Adrenal gland (tissue), 12 donors: ENCODE data around the gene LMNB1. TPM values are rescaled to one million over a fixed set of nuclear protein-coding genes. Genes with fewer than 3 reads are reported as not detected.

Source experiments
- DNase-seq, 7 donors: peaks; one replicate each; pipeline ENCODE4 v3.0.0-alpha.2; 2019 to 2020
- H3K27ac ChIP-seq, 5 donors: fragments of 200-600 bp; sonication (generic) in 4 of 5; 1 replicate in 3 of 5; 2 replicates in 2 of 5; pipeline versions ENCODE4 v1.5.1 to v1.8.0; 2016 to 2020; ENCODE audit warnings: mild to moderate bottlenecking in 1 of 5
- H3K27me3 ChIP-seq: fragments of 200-600 bp; 2 replicates; pipeline ENCODE4 v1.8.0; 2021
- H3K36me3 ChIP-seq, 2 donors: fragments of 200-600 bp; replicated peaks in 1 of 2; 1 replicate in 1 of 2; 2 replicates in 1 of 2; pipeline versions ENCODE4 v1.5.1 to v1.8.0; 2018 to 2022
- H3K4me1 ChIP-seq, 2 donors: fragments of 200-600 bp; replicated peaks in 1 of 2; 1 replicate in 1 of 2; 2 replicates in 1 of 2; pipeline versions ENCODE4 v1.5.1 to v1.8.0; 2018 to 2021
- H3K4me3 ChIP-seq, 4 donors: fragments of 200-600 bp; sonication (generic) in 3 of 4; one replicate each; pipeline ENCODE4 v1.5.1; 2016 to 2018
- H3K9me3 ChIP-seq, 3 donors: fragments of 200-600 bp; sonication (generic) in 1 of 3; replicated peaks in 1 of 3; 1 replicate in 2 of 3; 2 replicates in 1 of 3; pipeline versions ENCODE4 v1.5.1 to v1.8.0; 2016 to 2021
- CTCF ChIP-seq, 6 experiments: fragments of 450-650 bp in 4 of 6; fragments of 200-600 bp in 2 of 6; sonication (generic) in 1 of 6; IDR thresholded peaks; 1 replicate in 5 of 6; 2 replicates in 1 of 6; pipeline versions ENCODE4 v1.5.1 to v1.8.0; 2016 to 2021; ENCODE audit warnings: antibody characterized with exemption in 6 of 6, mild to moderate bottlenecking in 2 of 6, moderate library complexity in 1 of 6
- POLR2A ChIP-seq, 2 donors: fragments of 450-650 bp; IDR thresholded peaks; one replicate each; pipeline ENCODE4 v1.6.1; 2017; ENCODE audit warnings: antibody characterized with exemption in 2 of 2, mild to moderate bottlenecking in 2 of 2, moderate library complexity in 1 of 2
- WGBS, 4 donors: extraction: QIAGEN DNeasy Blood & Tissue Kit in 2 of 4; methylation state at CpG; one replicate each; pipeline versions ENCODE4 v1.1.5 to v1.1.7; 2013 to 2017; 5-methylcytosine and 5-hydroxymethylcytosine counted together
- intact Hi-C, 2 donors: fragments of 100-400 bp; cut with DNase I; formaldehyde crosslinking; loops; one replicate each; pipeline versions ENCODE4 v1.14.1 to v1.15.0; 2022 to 2023
- polyA plus RNA-seq, 3 donors: library from polyadenylated mRNA; stranded (reverse); fragments of 200-250 nt in 2 of 3; fragments of 350-450 nt in 1 of 3; fragmentation: Illumina TruSeq in 1 of 3; extraction: RNeasy Lipid Tissue Mini Kit (QIAGEN cat#74804) in 1 of 3; gene quantifications; one replicate each; pipeline ENCODE4 v1.2.3, GENCODE V29; 2013 to 2014
- total RNA-seq, 9 donors: library from RNA; depleted of rRNA in 4 of 9; stranded (reverse); fragments of >200 nt in 4 of 9; fragments of 120-200 nt in 1 of 9; fragmentation: NEBNext Ultra II Directional in 1 of 9; extraction: Animal tissue kit (Norgen Biotek cat#: 25700) in 1 of 9; gene quantifications; one replicate each; pipeline versions ENCODE4 v1.1.0 to v1.2.4, GENCODE V29; 2013 to 2023
- donor health status: healthy with polysubstance abuse.
- donor health status: Bipolar disorder and iron deficiency.
- donor health status: DM: yes; HTN: yes; CAD: no.
- donor health status: DM: no; HTN: no; CAD: no.
- donor health status: DM: no; HTN: no; CAD: no.
- donor health status: DM: yes; HTN: yes; CAD: no.

The LMNB1 gene
- total and polyA plus RNA-seq, 12 donors, result 0.97 to 25.0 (median 5.7) TPM

GRCh38 chr5:126819253-126819652 is 42.3 kb downstream of the LMNB1 start:
- TF ChIP-seq CTCF (IDR thresholded peaks at IDR 0.05) (no peak), POLR2A (IDR thresholded peaks at IDR 0.05) (no peak)
- 95 to 98% (median 97%) methylated on average over 5 of the region's 5 CpGs for WGBS, 4 donors
- H3K36me3 ChIP-seq, result no peaks in the 10 kb centered on the region
- H3K9me3 ChIP-seq, result no peaks in the 10 kb centered on the region
- no peaks in the 10 kb centered on the region for H3K4me1 ChIP-seq
- intact Hi-C loops, result no loop called here
- no peak overlapping the region for H3K27ac ChIP-seq
- no peak overlapping the region for H3K4me3 ChIP-seq
- H3K27me3 ChIP-seq, result no peaks in the 10 kb centered on the region
- no peak for DNase-seq

- intact Hi-C loops, result no loop called here
- Histone ChIP-seq H3K27me3 (no peaks in the 10 kb centered on the region), H3K4me3 (no peak overlapping the region), H3K9me3 (no peaks in the 10 kb centered on the region), H3K4me1 (no peaks in the 10 kb centered on the region), H3K36me3 (no peaks in the 10 kb centered on the region), H3K27ac (no peak overlapping the region)
- no peak for TF ChIP-seq CTCF (IDR thresholded peaks at IDR 0.05)
- no peak for TF ChIP-seq POLR2A (IDR thresholded peaks at IDR 0.05)
- no peak for DNase-seq
- WGBS, 4 donors, result 67 to 81% (median 80%) methylated on average over 3 of the region's 3 CpGs
Observed at GRCh38 chr5:126826619-126827215, 49.8 kb downstream of the LMNB1 start.

- intact Hi-C loops, result no loop called here
- Histone ChIP-seq H3K4me3 (no peak overlapping the region), H3K27me3 (no peaks in the 10 kb centered on the region), H3K27ac (no peak overlapping the region), H3K9me3 (no peaks in the 10 kb centered on the region), H3K4me1 (no peaks in the 10 kb centered on the region), H3K36me3 (no peaks in the 10 kb centered on the region)
- DNase-seq, result no peak
- TF ChIP-seq CTCF (IDR thresholded peaks at IDR 0.05) (no peak), POLR2A (IDR thresholded peaks at IDR 0.05) (no peak)
- 95 to 98% (median 96%) methylated on average over 5 of the region's 5 CpGs for WGBS, 4 donors
Observed at GRCh38 chr5:126829098-126829497, 52.2 kb downstream of the LMNB1 start.

GRCh38 chr5:126830061-126830460 is 53.1 kb downstream of the LMNB1 start:
- H3K4me3 ChIP-seq, result no peak overlapping the region
- H3K9me3 ChIP-seq, result no peaks in the 10 kb centered on the region
- WGBS, 4 donors, result 96 to 98% (median 97%) methylated on average over 5 of the region's 5 CpGs
- intact Hi-C loops, result loop anchor here in 1 of 2 donors (10.0 kb wide), 1 partner anchor 205 kb away; the partner anchor contains the start of gene MARCHF3
- H3K27me3 ChIP-seq, result no peaks in the 10 kb centered on the region
- no peak for TF ChIP-seq CTCF (IDR thresholded peaks at IDR 0.05)
- no peak for TF ChIP-seq POLR2A (IDR thresholded peaks at IDR 0.05)
- no peak overlapping the region for H3K27ac ChIP-seq
- DNase-seq, result no peak
- H3K36me3 ChIP-seq, result no peaks in the 10 kb centered on the region
- no peaks in the 10 kb centered on the region for H3K4me1 ChIP-seq
